HG02981 (cell line): ENCODE measurements around the gene UCK1.
"Not testable (repeated sequence)": the region's sequence is repeated elsewhere in the genome, so short reads cannot be mapped to it uniquely, and the experiment has no call there.

Source experiments
- ATAC-seq: cut with Tn5 transposase; IDR thresholded peaks from one replicate; pipeline ENCODE4 v1.9.1; 2021; ENCODE audit warnings: mild to moderate bottlenecking, moderate library complexity; ENCODE audit not compliant: unreplicated experiment

Gene UCK1

DNA sequence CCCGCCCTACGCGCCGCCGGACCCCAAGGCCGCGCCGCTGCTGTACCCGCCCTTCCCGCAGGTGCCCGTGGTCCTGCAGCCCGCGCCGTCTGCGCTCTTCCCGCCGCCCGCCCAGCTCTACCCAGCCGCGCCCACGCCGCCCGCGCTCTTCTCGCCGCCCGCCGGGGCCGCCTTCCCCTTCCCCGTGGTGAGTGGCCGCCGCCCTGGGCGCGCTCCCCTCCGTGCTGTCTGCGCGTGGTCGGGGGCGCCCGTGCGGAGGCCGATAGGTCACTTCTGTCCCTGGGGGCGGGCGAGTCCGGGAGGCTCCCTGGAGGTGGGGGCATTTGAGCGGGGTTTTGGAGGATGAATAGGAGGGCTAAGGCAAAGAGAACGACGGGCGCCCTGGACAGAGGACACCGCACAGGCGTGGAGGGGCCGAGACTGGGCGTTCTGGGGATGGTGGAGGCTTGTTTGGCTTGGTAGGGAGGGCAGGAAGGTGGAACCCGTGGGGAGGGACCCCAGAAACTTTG, 23.8 kb upstream of the UCK1 start:
- ATAC-seq, result no peak

DNA sequence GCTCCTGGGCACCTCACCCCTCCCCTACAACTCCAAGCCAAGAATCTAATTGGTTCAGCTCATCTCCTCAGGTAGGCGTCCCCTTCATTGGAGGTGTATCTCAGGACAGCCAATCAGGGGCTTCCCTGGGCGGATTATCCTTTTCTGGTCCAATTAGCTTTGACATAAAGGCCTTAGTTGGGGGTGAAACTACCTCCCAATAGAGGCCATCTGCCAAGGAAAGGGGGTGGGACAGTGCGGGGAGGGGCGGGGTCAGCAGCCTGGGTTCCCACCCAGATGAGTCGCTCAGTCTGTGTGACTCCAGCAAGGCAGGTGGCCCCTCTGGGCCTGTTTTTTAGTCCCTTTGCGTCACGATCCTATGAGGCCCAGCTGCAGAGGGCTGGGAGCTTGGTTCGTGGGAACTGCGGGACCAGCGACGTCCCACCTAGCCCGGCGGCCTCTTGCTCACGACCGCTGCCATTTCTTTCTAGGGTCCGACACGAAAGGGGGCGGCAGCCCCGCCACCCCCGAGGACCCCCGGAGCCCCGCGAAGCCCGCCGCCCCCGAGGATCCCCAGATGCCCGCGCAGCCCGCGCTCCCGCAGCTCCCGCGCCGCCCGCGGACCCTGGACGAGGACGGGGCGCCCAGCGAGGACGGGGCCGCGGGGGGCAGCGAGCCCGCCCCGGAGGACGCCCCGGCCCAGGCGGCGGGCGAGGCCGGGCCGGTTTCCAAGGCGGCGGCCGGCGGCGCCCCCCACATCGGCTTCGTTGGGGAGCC, 23.2 kb upstream of the UCK1 start:
- no peak for ATAC-seq

DNA sequence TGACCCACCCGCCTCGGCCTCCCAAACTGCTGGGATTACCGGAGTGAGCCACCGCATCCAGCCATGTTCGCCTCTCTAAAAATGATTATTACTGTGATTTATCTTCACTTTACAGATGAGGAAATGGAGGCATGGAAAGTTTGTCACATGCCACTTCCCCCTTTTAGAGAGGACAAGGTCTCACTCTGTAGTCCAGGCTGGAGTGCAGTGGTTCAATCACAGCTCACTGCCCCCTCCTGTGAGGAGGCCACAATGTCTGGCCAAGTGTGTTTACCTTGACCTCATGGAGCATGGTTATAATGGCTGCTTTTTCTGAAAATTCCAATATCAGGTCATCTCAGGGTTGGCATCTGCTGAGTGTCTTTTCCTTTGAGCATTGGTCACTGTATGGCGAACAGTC, 21.0 kb upstream of the UCK1 start:
- ATAC-seq, result no peak

DNA sequence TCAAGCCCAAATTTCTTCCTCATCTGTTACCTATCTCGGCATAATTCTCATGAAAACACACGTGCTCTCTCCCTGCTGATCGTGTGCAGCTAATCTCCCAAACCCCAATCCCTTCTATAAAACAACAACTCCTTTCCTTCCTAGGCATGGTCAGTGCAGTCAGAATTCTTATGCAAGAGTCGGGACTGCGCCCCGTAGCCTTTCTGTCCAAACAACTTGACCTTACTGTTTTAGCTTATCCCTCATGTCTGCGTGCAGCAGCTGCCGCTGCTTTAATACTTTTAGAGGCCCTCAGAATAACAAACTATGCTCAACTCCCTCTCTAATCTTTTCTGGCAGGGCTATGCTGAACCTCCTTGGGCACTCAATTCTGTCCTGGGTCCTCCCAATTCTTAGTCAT, 19.4 kb upstream of the UCK1 start:
- ATAC-seq, result not testable (repeated sequence)

DNA sequence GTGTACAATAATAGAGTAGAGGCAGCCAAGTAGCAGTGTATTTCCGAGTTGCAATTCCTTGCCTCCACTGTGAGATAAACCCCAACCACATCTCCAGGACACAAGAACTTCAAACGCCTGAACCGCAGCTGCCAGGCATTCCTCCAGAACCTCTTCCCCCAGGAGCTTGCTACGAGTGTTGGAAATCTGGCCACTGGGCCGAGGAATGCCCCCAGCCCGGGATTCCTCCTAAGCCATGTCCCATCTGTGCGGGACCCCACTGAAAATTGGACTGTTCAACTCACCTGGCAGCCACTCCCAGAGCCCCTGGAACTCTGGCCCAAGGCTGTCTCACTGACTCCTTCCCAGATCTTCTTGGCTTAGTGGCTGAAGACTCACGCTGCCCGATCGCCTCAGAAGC, 18.1 kb upstream of the UCK1 start:
- not testable (repeated sequence) for ATAC-seq

DNA sequence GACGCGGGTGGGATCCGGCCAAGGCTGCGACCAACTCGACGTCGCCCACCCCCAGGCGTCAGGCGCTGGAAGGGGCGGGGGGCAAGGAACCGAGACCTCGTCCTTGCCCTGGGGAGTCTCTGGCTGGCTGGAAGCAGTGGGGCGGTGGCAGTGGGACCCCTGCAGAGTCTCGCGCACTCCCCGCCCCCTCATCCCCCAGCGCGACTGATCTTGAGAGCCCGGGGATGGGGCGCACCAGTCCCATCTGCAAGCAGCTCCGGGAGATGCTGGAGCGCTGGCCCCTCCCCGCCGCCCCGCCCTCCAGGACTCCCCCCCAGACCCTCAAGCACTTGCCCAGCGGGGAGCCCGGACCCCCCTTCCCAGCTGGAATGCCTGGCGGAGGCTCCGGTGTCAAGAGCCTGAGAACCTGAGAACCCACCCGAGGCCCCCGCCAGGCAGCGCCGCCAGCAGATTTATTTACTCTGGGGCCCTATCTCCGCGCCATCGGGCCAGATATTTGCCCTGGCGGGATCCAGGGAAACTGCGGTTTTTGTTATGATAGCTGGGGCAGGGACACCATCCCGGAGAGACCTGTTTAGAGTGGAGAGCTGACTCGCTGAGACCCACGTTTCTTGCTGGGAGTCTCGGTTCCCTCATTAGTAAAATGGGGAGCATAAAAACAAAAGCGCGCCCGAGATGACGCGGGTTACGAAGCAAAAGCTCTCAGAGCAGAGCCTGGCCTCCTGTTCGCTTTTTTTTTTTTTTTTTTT, 15.4 kb upstream of the UCK1 start:
- ATAC-seq, result no peak

DNA sequence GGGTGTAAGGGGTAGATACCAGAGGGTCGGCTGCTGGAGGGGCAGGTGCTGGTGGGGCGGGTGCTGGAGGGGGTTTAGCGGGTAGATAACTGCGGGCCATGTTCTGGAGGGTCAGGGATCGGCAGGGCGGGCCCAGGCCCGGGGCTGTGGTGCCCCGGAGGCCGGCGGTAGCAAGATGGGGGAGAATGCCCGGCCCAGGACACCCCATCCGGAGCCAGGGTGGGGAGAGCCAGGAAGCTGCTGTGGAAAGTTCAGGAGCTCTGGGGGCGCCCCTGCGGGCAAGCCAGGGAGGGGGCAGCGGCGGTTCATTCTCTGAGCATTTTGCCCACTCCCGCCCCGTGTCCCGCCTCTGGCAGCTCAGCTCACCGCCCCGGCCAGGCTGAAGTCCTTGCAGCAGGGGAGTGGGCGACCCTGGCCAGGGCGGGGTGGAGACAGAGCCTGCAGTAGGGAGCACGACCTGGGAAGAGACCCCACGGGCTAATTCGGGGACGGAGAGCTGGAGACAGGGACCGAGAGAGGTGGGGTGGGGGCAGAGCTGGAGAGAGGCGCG, 14.8 kb upstream of the UCK1 start:
- no peak for ATAC-seq

DNA sequence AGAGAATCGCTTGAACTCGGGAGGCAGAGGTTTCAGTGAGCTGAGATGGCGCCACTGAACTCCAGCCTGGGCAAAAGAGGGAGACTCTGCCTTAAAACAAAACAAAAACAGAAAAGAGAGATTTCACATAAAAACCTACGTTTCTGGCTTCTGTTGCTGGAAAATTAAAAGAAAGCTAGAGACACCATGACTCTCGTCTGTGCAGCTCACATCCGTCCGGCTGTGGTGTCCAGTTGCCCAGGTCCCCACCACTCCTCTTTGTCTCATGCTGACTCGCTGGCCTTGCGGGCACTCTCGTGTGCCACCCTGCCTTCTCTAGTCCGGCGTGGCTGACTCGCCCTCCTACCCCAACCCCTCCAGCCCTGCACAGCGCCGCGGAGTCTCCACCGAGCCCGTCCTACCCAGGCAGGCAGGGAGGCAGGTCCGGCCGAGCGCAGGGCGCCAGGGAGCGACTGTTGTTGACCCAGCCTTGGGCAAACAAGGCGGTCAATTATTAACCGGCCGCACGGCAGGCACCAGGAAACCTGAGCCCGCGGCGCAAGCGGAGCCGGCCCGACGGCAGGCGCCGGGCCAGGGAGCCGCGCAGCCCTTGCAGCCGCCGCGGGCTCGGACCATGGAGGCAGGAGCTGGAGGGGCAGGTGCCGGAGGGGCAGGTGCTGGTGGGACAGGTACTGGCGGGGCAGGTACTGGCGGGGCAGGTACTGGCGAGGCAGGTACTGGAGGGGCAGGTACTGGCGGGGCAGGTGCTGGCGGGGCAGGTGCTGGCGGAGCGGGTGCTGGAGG, 14.1 kb upstream of the UCK1 start, which contains the start of gene PRRT1B:
Gene PRRT1B (plus strand): TSS at position 521 of the 783 bp plus-strand sequence. CDS start 93 bp downstream, at position 614.
- no peak for ATAC-seq

DNA sequence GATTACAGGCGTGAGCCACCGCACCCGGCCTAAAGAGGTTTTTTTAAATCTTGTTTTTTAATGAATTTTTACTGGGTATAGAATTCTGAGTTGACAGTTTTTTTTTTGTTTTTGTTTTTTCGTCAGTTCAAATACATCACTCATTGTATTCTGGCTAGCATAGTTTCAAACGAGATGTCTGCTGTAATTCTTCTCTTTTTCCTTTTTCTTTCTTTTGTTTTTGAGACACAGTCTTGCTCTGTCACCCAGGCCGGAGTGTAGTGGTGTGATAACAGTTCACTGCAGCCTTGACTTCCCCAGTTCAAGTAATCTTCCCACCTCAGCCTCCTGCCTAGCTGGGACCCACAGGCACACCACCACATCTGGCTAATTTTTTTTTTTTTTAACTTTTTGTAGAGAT, 12.1 kb upstream of the UCK1 start:
- ATAC-seq, result no peak

DNA sequence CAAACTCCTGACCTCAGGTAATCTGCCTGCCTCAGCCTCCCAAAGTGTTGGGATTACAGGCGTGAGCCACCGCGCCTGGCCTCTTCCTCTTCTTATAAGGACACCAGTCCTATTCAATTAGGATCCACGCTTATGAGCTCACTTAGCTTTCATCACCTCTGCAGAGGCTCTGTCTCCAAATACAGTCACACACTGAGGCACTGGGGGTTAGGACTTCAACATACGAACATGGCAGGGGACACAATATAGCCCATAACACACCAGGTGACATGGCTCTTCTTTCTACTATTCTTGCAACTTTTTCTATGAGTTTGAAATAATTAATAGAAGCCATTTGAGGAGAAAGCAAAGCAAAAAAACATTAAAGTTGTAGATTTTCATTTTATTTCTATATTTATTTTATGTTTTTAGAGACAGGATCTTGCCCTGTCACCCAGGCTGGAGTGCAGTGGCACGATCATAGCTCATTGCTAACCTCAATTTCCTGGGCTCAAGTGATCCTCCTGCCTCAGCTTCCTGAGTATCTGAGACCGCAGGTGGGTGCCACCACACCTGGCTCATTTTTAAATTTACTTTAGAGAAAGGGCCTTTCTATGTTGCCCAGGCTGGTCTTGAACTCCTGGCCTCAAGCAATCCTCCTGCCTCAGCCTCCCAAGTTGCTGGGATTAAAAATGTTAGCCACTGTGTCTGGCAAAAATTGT, 8.3 kb upstream of the UCK1 start:
- ATAC-seq, result no peak

DNA sequence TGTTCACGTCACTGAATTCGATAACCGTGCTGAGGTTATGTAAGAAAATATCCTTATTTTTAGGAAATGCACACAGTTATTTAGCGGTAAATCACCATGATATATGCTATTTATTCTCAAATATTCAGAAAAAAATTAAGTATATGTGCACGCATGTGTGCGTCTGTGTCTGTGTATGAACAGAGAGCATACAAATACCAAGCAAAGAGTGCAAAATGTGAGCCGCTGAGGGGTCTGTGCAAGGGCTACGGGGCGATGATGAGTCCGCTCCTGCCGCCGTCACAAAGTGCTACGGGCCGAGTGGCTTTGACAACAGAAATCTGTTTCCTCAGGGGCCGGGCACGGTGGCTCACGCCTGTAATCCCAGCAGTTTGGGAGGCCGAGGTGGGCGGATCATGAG, 6.9 kb upstream of the UCK1 start:
- no peak for ATAC-seq

DNA sequence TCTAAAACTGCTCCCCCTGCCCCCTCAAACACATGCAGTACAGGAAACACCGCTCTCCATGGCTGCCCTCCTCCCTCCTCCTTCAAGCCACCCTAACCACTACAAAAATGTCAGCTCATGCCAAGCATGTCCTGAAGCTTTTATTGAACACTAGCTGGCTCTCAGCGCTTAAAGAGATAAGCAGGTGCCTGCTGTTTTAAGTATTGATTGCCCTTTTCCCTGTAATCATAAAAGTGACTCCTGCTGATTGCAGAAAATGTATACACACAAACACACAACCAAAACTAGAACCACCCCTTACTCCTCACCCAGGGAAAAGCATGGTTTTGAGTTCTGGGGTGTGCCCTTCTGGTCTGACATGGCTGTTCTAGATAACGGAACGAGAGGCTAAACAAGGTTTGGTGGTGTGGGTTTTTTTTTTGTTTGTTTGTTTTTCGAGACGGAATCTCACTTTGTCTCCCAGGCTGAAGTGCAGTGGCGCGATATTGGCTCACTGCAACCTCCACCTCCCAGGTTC, 3.7 kb upstream of the UCK1 start:
- ATAC-seq, result no peak

DNA sequence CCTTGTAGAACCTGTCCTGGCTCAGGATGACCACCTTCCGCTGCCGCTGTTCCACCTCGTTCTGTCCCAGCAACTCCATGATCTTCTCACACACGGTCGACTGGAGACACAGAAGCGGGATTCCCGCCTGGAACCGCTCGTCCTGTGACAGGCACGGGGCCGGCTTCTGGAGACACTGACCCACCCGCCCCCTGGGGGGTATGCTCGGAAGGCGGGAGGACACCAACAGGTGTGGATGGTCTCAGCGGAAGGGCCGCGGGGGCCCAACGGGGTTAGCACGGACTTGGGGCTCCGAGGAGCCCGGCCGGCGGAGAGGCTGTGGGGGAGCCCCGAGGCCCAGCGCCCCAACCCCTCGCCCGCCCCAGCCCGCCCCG, 530 bp downstream of the UCK1 start:
- ATAC-seq, result peak; percentile 29

DNA sequence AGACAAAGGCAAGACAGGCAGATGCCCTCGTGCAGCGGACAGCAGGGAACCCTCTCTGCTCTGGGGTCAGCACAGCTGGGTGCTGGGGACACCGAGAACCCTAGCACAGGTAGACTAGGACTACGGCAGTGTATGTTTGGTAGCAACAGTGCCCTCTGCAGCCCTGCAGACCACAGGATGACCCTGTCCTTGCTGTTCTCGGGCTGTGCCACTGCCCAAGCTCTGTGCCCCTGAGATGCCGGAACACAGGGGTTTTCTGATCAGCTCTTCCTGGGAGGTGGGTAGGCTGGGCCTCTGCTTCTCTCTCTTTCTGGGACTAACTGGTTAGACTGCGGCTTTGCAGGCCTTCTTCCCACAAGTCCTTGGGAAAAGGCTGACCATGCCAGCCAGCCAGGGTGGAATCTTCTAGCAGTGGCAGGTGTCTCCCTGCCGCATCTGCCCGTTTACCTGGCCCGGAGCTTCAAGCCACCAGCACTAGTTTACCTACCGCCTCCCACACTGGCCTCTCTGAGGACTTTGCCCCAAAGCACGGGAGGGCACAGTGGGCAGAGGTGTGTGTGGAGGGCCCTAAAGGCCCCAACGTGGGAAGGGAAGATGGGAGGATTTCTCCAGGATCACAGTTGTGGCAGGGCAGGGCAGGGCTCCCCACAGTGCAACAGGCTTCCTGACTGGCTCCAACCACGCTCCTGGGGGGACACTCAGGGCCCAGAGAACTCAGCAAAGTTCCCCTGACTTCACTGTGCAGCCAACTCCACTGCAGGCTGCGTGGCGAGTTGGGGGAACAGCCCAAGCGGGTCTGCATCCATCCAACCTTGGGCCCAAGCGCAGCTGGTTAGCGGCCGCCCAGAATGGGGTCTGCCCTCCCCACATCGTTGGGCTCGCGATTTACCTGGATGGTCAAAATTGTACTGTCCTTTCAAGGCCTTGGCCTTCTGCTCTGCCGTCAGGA, 1.2 kb downstream of the UCK1 start:
- ATAC-seq, result no peak

DNA sequence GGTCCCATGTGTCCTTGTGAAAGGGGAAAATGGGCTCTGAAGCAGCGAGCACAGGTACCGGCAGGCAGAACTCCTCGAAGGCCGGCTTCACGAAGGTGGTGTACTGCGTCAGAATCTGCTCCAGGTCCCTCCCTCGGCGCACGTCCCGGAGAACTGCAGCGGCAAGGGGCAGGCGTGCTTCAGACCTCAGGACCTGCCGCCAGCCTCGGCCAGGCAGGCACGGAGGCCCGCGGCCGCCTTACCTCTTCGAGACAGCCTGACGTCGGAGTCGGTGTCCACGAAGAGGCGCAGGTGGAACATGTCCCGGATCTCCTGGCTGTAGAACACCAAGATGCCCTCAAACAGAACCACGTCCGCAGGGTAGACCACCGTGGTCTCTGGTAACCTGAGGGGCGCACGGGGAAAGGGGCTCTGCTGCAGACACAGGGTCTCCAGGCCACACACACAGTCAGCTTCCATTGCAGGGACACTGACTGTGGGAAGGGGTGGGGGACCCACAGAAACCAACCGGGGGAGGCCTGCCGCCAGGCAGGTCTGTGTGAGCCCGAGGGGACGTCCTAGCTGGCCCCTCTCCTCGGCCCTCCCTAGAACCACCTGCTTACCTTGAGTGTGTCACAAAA, 2.1 kb downstream of the UCK1 start:
- no peak for ATAC-seq

DNA sequence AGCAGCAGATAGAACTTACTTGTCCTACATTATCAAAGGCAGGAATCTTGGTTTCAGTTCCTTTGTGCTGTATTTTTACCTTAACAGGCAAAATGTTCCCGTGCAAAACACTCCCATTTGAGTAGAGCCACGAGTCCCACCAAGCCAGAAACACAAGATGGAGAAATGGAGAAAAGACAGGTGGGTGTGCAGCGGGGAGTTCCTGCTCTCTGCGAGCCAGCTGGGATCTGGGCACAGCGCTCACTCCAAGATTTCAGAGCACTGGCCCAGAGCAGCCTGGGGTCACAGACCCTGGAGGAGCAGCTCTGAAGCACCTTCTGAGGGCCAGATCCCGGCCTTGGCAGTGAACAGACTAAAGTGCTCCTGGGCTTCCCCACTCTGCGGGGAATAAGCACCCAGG, 2.9 kb downstream of the UCK1 start:
- no peak for ATAC-seq

DNA sequence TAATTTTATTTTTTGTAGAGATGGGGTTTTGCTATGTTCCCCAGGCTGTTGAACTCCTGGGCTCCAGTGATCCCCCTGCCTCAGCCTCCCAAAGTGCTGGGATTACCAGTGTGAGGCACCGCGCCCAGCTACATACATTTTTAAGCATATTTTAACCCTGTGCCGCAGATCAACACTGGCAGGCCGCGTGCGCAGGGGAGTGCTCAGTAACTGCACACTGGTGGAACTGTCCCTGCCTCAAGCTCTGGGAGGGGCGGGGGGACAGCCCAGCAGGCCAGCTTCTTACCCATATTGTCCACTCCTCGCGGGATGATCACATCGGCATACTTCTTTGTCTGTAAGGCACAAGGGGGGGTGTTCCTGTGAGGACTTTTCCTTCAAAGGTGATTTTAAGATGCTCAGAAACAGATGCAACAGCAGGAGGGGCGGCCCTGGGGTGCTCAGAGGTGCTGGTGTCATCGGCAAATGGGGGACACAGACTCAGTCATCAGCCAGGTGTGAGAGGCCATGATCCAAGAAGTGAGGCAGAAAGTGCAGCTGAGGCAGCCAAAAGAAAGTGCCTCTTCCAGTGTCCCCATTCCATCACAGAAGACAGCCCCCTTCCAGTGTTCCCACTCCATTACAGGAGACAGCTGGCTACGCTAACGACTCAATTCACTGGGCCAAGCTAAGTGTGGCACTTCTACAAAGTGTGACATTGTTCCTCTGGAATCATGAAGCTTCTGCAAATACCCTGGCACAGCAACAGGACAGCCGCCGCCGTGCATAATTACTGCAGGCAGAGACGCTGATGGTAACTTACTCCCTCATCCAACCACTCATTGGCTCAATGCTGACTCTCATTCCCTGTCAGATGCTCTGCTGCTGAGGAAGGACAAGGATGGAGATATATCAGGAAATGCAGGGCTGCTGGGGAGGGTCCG, 5.2 kb downstream of the UCK1 start:
- no peak for ATAC-seq
